Epithelial cell of alveolus of lung (primary cell): ENCODE data around the gene HBEGF. TPM values are rescaled to one million over a fixed set of nuclear protein-coding genes. Genes with fewer than 3 reads are reported as not detected.

Source experiments
- total RNA-seq: library from RNA; depleted of rRNA; stranded (reverse); fragments of >200 nt; gene quantifications from 2 replicates; pipeline ENCODE4 v1.2.1, GENCODE V29; 2015

Gene HBEGF
- total RNA-seq = 2.9 and 18.6 TPM in 2 replicates

GRCh38 chr5:140346348-140347221 lies at the start of gene HBEGF:
Gene HBEGF, minus strand, starts transcription at chr5:140346603. Its CDS starts 275 bp downstream, at chr5:140346328.

GRCh38 chr5:140360101-140360500 lies 13.7 kb upstream of the HBEGF start, which contains the start of gene SLC4A9:
Gene SLC4A9, plus strand, starts transcription at chr5:140360194. Its CDS starts 43 bp downstream, at chr5:140360237.

GRCh38 chr5:140302786-140303639 lies 43.4 kb downstream of the HBEGF start, which contains the start of gene PFDN1:
Gene PFDN1, minus strand, starts transcription at chr5:140303101. Its CDS starts 28 bp downstream, at chr5:140303073.

Other genes with a start within 250 kb of the HBEGF start
- 4.8 and 7.8 TPM in 2 replicates for gene PURA, start 232.5 kb downstream of the HBEGF start, total RNA-seq
- gene IGIP, start 220.7 kb downstream of the HBEGF start, total RNA-seq = 2.1 and 5.0 TPM in 2 replicates
- 6.0 and 23.4 TPM in 2 replicates for gene CYSTM1, start 171.4 kb downstream of the HBEGF start, total RNA-seq
- 106 and 150 TPM in 2 replicates for gene PFDN1, start 43.5 kb downstream of the HBEGF start, total RNA-seq
- not detected in 2 replicates for gene SLC4A9, start 13.6 kb upstream of the HBEGF start, total RNA-seq
- 26.5 and 68.3 TPM in 2 replicates for gene ANKHD1, start 55.2 kb upstream of the HBEGF start, total RNA-seq
- gene EIF4EBP3, start 201.1 kb upstream of the HBEGF start, total RNA-seq = 2.1 and 3.3 TPM in 2 replicates
- 40.7 and 84.2 TPM in 2 replicates for gene SRA1, start 210.9 kb upstream of the HBEGF start, total RNA-seq
- 5.4 and 6.9 TPM in 2 replicates for gene APBB3, start 218.0 kb upstream of the HBEGF start, total RNA-seq
- 39.0 and 45.8 TPM in 2 replicates for gene SLC35A4, start 218.2 kb upstream of the HBEGF start, total RNA-seq